ENCODE measurements around the gene SINHCAF. TPM values are rescaled to one million over a fixed set of nuclear protein-coding genes. Genes with fewer than 3 reads are reported as not detected.

The SINHCAF gene
- total RNA-seq, 1 donor from 2014 or later: 154 TPM

DNA sequence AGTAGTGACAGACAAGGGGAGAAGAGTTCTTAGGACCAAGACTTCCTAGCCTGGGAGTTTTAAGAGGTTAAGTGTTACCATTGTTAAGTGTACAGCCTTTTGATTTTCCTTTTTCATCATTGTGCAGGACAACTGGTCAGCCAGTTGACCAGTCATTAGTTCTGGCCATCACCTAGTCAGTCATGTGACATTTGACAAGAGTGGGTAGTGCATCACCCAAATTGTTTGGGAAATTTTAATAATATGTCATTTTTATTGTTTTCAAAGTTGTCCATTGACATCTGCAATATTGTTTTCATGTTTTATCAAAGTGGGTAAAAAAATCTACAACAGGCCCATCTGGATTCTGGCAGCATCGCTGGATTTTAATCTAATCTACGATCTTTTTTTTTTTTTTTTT is 15.5 kb downstream of the SINHCAF start:
- H3K27me3 Mint-ChIP-seq: no peaks in the 10 kb centered on the region
- TF ChIP-seq, protein P1, sequence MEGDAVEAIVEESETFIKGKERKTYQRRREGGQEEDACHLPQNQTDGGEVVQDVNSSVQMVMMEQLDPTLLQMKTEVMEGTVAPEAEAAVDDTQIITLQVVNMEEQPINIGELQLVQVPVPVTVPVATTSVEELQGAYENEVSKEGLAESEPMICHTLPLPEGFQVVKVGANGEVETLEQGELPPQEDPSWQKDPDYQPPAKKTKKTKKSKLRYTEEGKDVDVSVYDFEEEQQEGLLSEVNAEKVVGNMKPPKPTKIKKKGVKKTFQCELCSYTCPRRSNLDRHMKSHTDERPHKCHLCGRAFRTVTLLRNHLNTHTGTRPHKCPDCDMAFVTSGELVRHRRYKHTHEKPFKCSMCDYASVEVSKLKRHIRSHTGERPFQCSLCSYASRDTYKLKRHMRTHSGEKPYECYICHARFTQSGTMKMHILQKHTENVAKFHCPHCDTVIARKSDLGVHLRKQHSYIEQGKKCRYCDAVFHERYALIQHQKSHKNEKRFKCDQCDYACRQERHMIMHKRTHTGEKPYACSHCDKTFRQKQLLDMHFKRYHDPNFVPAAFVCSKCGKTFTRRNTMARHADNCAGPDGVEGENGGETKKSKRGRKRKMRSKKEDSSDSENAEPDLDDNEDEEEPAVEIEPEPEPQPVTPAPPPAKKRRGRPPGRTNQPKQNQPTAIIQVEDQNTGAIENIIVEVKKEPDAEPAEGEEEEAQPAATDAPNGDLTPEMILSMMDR (conservative IDR thresholded peaks at IDR 0.05): no peak
- H3K36me3 Mint-ChIP-seq: peaks cover 67% of the 10 kb centered on the region
- no peak overlapping the region for H3K27ac Mint-ChIP-seq
- H3K9me3 Mint-ChIP-seq: peaks cover 13% of the 10 kb centered on the region
- DNase-seq (ENCODE audit: extremely low spot score, unreplicated experiment): no peak
- H3K4me3 Mint-ChIP-seq: no peak overlapping the region
- no peaks in the 10 kb centered on the region for H3K4me1 Mint-ChIP-seq (ENCODE audit: unreplicated experiment)

DNA sequence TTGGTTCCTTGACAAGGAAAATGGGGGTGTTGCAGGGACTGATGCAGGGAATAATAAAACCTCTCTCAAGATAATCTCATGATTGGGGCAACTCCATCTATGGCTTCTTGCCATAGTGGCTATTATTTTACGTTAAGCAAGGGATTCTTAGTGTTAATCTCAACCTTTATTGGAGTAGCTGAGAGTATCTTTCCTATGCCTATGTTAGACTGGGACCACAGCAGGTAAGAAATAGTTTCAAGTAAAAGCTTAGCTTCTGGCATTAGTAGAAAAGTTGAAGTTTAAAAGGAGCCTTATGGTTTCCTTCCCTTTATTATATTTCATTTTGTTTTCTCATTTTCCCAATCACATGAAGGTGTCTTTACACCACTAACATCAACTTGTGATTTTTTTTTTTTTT is 16.7 kb downstream of the SINHCAF start:
- H3K36me3 Mint-ChIP-seq: peaks cover 69% of the 10 kb centered on the region
- peaks cover 13% of the 10 kb centered on the region for H3K9me3 Mint-ChIP-seq
- H3K4me3 Mint-ChIP-seq: no peak overlapping the region
- no peaks in the 10 kb centered on the region for H3K27me3 Mint-ChIP-seq
- no peak overlapping the region for H3K27ac Mint-ChIP-seq
- H3K4me1 Mint-ChIP-seq (ENCODE audit: unreplicated experiment): no peaks in the 10 kb centered on the region
- no peak for DNase-seq (ENCODE audit: extremely low spot score, unreplicated experiment)
- TF ChIP-seq, protein P1 (conservative IDR thresholded peaks at IDR 0.05): no peak

DNA sequence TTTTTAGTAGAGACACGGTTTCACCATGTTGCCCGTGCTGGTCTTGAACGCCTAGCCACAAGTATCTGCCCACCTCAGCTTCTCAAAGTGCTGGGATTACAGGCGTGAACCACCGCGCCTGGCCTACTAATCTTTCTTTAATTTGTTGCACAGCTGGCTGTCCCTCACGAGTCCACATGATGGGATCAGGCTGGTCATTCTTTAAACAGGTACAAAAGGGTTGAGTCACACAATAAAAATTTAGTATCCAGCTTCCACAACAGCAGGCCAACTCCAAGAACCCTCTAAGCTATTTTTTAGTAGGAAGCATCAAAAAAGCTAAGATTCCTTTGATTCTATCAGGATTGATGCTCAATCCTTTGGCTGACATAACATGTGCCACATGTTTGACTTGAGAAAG is 17.8 kb downstream of the SINHCAF start:
- H3K27ac Mint-ChIP-seq: no peak overlapping the region
- TF ChIP-seq, protein P1 (conservative IDR thresholded peaks at IDR 0.05): no peak
- no peak for DNase-seq (ENCODE audit: extremely low spot score, unreplicated experiment)
- H3K9me3 Mint-ChIP-seq: peaks cover 9% of the 10 kb centered on the region
- H3K27me3 Mint-ChIP-seq: no peaks in the 10 kb centered on the region
- H3K4me1 Mint-ChIP-seq (ENCODE audit: unreplicated experiment): no peaks in the 10 kb centered on the region
- H3K4me3 Mint-ChIP-seq: no peak overlapping the region
- peaks cover 75% of the 10 kb centered on the region for H3K36me3 Mint-ChIP-seq

DNA sequence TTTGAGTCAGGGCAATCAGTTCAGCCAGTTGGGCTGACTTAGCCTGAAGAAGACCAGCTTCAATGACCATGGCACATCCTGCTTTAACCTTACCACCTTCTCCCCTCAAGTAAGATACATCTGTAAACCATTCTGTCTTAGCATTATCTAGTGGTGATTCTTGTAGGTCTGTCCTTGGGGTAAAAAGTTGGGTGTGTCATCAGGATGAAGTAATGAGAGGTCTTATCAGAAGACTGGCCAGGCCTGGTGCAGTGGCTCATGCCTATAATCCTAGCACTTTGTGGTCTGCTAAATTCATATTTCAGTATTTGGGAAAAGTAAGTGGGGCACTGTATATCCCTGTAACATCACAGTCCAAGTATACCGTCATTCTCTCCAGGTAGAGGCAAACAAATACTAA is 19.1 kb downstream of the SINHCAF start:
- Mint-ChIP-seq H3K36me3 (peaks cover 77% of the 10 kb centered on the region), H3K4me1 (ENCODE audit: unreplicated experiment) (no peaks in the 10 kb centered on the region), H3K4me3 (no peak overlapping the region), H3K27me3 (no peaks in the 10 kb centered on the region), H3K9me3 (no peaks in the 10 kb centered on the region), H3K27ac (peak overlapping the region; percentile 15)
- TF ChIP-seq, protein P1 (conservative IDR thresholded peaks at IDR 0.05): no peak
- DNase-seq (ENCODE audit: extremely low spot score, unreplicated experiment): no peak

DNA sequence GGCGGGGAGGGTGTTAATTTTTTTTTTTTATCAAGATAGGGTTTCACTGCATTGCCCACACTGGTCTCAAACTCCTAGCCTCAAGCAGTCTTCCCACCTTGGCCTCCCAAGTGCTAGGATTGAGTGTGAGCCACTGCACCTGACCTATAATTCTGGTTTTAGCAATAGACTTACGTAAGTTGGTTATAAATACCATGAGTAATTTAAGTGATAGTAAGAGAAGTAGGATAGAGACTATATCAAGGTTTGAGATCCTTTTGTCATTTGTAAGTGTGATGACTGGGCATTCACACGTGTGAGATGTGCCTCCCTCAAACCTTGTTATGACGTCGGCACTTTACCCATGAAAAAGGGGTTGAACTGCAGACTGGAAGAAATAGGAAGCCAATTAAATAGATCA is 22.5 kb downstream of the SINHCAF start:
- Mint-ChIP-seq H3K36me3 (peaks cover 82% of the 10 kb centered on the region), H3K27me3 (no peaks in the 10 kb centered on the region), H3K9me3 (no peaks in the 10 kb centered on the region), H3K27ac (peak overlapping the region; percentile 58), H3K4me3 (no peak overlapping the region), H3K4me1 (ENCODE audit: unreplicated experiment) (no peaks in the 10 kb centered on the region)
- TF ChIP-seq, protein P1 (conservative IDR thresholded peaks at IDR 0.05): no peak
- no peak for DNase-seq (ENCODE audit: extremely low spot score, unreplicated experiment)

DNA sequence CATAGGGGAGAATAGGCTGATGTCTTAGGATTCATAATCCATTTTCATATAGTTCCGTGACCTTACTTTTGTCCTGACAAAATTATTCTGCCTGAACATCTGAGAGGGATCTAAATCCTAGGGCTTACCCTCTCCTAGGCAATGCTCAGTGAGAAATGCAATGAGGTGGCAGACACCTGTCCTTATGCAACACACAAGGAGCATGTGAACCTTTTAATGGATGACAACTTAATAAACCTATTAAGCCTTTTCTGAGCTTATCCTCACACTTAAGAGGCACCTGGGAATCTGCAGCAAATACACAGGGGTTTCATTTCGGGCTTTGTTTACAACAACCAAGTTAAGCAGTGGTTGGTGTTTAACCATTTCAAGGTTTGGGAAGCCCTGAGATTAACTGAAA is 24.6 kb downstream of the SINHCAF start:
- H3K4me1 Mint-ChIP-seq (ENCODE audit: unreplicated experiment): no peaks in the 10 kb centered on the region
- H3K36me3 Mint-ChIP-seq: peaks cover 79% of the 10 kb centered on the region
- no peaks in the 10 kb centered on the region for H3K27me3 Mint-ChIP-seq
- no peak overlapping the region for H3K27ac Mint-ChIP-seq
- TF ChIP-seq, protein P1 (conservative IDR thresholded peaks at IDR 0.05): no peak
- H3K9me3 Mint-ChIP-seq: no peaks in the 10 kb centered on the region
- no peak for DNase-seq (ENCODE audit: extremely low spot score, unreplicated experiment)
- H3K4me3 Mint-ChIP-seq: no peak overlapping the region

Measured in type B pancreatic cell (in vitro differentiated cells).